Heart left ventricle (tissue), 13 donors: Measurements from ENCODE around the gene FOXQ1.

Experiments used
- POLR2A ChIP-seq, 2 donors: fragments of 450-650 bp; IDR thresholded peaks; one replicate each; pipeline ENCODE4 v1.6.1; 2017; ENCODE audit warnings: antibody characterized with exemption in 2 of 2, mild to moderate bottlenecking in 2 of 2, moderate library complexity in 2 of 2
- TF ChIP-seq, protein P1 (sequence below), 12 donors: fragments of 200-600 bp; sonication (generic) in 4 of 12; IDR thresholded peaks; one replicate each; pipeline versions ENCODE4 v1.5.0 to v1.8.0; 2018 to 2022; ENCODE audit warnings: antibody characterized with exemption in 12 of 12, mild to moderate bottlenecking in 5 of 12
- donor health status: ischemic (EF 13 %, LVEDD 7.1; RV severe dilation, severe dysfunction).
- donor health status: DM: no; HTN: yes; CAD: no.
- donor health status: DM: no; HTN: no; CAD: no.
- donor health status: ischemic (EF 25% LVEDD 6.9; RV normal size, moderate dysfunction).
- donor health status: ischemic (EF 25% LVEDD 5.7; RV mildly dilated, moderate dysfunction).
- donor health status: ischemic (EF 35%, LVEDD 5.7; RV mildly dilated, moderate dysfunction).
- donor health status: nonischemic (EF 11% LVEDD 7.7; RV severe dilation, severe dysfunction).
- donor health status: DM: yes; HTN: yes; CAD: no.
- donor health status: PGD.
- donor health status: ischemic (EF 29% LVEDD 5.4; RV normal size, mild dysfunction).
- donor health status: nonischemic (EF 23%, LVEDD 6.1; RV moderate dilation, normal function).

DNA sequence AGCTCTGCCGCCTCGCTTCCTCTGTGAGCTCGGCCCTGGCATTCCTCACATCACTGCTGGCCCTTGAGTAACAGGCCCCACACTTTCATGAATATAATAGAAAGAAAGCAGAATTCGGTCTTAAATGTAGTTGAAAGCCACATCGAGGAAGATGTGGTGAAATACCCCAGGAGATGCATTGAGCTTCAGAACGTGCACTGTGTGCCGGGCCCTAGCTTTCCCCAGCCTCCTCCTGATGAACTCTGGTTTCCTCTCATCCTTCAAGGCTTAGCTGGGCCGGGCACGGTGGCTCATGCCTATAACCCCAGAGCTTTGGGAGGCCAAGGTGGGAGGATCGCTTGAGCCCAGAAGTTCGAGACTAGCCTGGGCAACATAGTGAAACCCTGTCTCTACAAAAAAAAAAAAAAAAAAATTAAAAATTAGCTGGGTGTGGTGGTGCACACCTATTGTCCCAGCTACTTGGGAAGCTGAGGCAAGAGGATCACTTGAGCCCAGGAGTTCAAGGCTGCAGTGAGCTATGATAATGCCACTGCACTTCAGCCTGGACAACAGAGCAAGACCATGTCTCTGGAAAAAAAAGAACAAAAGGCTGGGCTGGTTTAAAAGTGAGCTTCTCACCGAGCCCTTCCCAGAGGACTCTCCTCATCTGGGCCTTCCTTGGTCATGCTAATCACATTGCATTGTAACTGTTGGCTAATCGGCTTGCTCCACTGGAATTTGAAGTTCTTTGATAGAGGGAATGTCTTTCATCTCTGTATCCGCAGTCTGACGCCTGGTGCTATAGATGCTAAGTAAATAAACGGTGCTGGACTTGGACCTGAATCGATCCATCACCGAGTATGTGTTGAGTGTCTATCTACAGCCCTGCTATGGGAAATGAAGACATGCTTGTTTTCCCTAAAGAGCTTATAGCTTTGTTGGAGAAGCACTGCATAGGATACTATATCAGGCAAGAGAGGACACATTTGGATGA is 43.8 kb upstream of the FOXQ1 start:
- TF ChIP-seq, protein P1, sequence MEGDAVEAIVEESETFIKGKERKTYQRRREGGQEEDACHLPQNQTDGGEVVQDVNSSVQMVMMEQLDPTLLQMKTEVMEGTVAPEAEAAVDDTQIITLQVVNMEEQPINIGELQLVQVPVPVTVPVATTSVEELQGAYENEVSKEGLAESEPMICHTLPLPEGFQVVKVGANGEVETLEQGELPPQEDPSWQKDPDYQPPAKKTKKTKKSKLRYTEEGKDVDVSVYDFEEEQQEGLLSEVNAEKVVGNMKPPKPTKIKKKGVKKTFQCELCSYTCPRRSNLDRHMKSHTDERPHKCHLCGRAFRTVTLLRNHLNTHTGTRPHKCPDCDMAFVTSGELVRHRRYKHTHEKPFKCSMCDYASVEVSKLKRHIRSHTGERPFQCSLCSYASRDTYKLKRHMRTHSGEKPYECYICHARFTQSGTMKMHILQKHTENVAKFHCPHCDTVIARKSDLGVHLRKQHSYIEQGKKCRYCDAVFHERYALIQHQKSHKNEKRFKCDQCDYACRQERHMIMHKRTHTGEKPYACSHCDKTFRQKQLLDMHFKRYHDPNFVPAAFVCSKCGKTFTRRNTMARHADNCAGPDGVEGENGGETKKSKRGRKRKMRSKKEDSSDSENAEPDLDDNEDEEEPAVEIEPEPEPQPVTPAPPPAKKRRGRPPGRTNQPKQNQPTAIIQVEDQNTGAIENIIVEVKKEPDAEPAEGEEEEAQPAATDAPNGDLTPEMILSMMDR (IDR thresholded peaks at IDR 0.05): no peak
- no peak for TF ChIP-seq POLR2A (IDR thresholded peaks at IDR 0.05)
